NCI-H1048 (cell line): ENCODE results near the gene TUBGCP6.

Source experiments
- DNase-seq: peaks from one replicate; lab custom pipeline; 2025; lab: John Stamatoyannopoulos, UW

Gene TUBGCP6

DNA sequence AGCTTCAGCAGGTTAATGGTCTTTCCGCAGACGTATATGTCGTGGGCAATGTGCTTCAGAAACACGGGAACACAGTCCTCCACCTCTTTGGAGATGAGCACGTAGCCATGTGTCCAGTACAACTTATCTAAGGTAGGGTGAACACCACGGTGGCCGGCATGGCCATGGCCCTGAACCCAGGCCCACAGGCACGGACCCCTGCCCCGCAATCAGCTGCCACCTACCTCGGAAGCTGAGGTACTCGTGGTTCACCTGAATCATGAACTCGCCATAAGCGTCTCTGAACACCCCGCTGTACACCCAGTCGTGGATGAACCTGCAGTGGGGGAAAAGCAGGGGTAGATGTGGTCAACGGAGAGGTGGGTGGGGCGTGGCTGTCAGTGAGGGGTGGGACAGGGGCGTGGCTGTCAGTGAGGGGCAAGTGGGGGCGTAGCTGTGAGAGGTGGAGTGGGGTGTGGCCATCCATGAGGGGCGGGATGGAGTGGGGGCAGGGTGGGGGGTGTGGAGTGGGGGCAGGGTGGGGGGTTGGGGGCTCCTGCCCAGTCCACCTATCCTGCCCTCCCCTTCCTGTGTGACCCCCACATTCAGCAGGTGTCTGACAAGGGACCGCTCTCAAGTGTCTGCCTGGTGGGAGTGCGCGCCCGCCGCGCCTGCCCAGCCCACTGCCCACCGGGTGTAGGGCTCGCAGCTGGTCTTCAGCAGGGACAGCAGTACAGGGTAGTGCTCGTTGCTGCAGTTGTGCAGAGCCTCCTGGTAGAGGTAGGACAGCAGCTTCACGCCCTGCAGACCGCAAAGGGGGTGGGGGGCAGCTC lies 18.6 kb downstream of the TUBGCP6 start:
- no peak for DNase-seq

GRCh38 chr22:50225200-50225969 lies 19.4 kb downstream of the TUBGCP6 start:
- no peak for DNase-seq

GRCh38 chr22:50224071-50224470 lies 20.8 kb downstream of the TUBGCP6 start:
- DNase-seq, result no peak

DNA sequence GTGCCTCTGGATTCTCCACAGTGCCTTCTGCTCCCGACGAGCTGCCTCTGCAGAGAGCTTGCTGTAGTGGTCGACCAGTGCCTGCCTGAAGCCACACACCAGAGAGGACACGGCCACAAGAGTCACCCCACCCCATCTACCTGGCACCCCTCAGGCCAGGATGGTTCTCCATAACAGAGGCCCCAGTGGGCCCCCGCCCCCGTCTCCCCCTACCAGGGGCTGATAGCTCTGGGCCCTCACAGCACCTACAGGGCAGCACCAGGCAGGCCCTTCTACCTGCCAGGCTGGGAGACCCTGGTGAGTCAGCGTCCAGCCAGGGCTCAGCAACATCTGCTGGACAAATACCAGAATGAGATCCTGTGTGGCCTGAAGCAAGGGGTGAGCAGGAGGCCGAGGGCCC lies 22.3 kb downstream of the TUBGCP6 start:
- DNase-seq, result no peak

DNA sequence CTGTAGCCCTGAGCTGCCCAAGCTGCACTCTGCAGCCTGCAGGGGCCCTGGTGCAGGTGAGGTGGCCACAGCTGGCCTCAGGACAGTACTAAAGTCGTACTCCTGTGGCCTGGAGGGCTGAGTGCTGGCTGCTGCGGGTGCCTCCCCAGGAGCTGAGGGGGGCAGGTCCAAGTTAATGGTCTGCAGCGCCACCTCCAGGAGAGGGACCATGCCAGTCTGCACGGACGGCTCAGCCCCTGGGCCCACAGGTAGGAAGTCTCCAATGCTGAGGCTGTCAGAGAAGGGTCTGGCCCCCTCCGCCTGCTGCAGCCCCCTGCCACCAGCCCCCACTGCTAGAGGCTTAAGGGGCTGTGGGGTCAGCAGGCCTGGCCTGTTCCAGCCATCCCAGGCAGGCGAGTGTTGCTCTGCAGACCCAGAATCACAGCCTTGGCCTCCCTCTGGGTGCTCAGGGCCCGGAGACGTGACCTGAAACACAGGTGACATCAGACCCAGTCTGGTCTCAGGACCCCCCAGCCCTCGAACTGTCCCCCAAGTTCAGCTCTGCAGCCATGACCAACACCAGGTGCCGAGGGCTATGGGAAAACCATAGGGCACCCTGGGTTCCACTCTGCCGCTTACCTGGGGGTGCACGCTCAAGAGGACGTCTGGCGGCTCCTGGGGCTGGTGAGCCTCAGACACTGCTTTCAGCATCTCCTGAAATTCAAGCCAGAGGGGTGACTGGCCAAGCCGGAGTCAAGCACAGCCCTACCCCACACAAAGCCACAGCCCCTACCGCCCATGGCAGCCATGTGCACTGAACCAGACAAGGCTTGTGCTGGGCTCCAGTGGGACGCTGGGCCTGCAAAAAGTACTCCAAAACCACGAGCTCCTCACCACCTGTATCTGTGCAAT lies 23.2 kb downstream of the TUBGCP6 start:
- DNase-seq, result no peak

DNA sequence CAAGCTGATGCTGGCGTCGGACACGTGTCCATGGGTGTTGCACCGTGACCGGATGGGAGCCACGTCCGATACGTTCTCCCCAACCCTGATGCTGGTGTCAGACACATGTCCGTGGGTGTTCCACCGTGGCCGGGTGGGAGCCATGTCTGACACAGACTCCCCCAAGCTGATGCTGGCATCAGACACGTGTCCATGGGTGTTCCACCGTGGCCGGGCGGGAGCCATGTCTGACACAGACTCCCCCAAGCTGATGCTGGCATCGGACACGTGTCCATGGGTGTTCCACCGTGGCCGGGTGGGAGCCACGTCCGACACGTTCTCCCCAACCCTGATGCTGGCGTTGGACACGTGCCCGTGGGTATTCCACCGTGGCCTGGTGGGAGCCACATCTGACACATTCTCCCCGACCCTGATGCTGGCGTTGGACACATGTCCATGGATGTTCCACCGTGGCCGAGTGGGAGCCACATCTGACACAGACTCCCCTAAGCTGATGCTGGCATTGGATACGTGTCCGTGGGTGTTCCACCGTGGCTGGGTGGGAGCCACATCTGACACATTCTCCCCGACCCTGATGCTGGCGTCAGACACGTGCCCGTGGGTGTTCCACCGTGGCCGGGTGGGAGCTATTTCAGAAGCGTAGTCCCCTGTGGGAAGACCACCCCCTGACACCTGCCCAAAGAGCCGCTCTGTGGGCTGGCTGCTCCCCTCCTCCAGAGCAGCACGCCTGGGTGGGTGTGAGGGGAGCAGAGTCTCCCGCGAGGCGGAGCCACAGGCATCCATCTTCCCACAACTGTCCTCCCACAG lies 24.0 kb downstream of the TUBGCP6 start:
- DNase-seq, result no peak

- no peak for DNase-seq
Observed at GRCh38 chr22:50219800-50220602, 24.8 kb downstream of the TUBGCP6 start.

GRCh38 chr22:50218996-50219727 lies 25.7 kb downstream of the TUBGCP6 start:
- peak; percentile 74 for DNase-seq

GRCh38 chr22:50218153-50218995 lies 26.4 kb downstream of the TUBGCP6 start:
- no peak for DNase-seq

GRCh38 chr22:50217543-50218152 lies 27.2 kb downstream of the TUBGCP6 start:
- no peak for DNase-seq

DNA sequence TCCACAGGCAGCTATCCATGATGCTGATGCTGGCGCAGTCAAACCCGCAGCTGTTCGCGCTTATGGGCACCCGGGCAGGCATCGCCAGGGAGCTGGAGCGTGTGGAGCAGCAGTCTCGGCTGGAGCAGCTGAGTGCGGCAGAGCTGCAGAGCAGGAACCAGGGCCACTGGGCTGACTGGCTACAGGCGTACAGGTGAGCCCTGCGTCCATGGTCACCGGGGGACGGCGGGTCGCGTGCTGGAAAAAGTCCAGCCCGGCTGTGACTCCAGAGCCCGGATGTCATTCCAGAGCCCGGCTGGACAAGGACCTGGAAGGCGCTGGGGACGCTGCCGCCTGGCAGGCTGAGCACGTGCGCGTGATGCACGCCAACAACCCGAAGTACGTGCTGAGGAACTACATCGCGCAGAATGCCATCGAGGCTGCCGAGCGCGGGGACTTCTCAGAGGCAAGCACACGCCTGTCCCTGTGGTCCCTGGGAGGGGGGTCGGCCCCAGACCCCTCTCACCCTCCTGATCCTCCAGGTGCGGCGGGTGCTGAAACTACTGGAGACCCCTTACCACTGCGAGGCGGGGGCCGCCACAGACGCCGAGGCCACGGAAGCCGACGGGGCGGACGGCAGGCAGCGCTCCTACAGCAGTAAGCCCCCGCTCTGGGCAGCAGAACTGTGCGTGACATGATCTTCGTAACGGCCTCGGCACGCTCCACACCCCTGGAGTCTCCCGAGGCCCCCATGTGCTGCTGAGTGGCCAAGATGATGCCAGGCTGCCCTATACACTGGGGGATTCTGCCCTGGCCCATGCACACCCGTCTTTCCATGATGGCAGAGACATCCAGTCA lies 27.9 kb downstream of the TUBGCP6 start:
- no peak for DNase-seq

- no peak for DNase-seq
Observed at GRCh38 chr22:50216055-50216683, 28.7 kb downstream of the TUBGCP6 start.

DNA sequence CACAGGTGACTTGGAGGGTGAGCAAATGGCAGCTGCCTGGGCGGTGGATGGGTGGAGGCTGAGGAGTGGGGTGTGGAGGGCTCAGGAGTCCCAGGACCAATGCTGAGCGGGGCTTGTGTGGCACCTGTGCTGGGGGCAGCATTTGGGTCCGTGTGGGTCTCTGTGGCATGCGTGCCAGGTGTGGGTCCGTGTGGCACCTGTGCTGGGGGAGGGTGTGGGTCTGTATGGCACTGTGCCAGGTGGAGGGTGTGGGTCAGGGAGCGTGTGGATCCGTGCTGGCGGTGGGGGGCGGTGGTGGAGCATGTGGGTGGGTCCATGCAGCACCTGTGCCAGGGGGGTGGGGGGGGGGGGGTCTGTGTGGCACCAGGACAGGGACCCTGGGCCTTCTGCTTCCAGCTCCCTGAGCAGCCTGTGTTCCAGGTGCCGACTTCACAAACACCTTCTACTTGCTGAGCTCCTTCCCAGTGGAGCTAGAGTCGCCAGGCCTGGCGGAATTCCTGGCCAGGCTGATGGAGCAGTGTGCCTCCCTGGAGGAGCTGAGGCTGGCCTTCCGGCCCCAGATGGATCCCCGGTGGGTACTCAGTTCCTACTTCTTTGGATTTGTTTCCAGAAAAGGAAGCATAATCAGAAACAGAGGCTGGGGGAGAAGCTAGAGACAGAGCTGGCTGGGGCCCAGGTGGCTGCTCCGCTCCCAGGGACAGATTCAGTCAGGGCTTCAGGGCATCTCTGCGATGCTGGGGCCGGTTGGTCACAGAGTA lies 29.3 kb downstream of the TUBGCP6 start:
- DNase-seq, result no peak

DNA sequence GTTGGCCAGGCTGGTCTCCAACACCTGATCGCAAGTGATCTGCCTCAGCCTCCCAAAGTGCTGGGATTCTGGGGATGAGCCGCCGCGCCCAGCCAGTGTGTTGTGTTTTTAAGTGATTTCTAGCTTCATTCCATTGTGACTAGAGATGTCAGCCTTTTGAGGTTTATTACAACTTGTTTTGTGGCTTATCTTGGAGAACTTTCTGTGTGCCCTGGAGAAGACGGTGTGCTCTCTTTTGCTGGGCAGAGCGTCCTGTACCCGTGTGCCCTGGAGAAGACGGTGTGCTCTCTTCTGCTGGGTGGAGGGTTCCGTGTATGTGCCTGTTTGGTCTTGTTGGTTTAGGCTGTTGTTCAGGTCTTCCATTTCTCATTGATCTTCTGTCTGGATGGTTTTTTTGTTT lies 31.6 kb downstream of the TUBGCP6 start:
- no peak for DNase-seq

- DNase-seq, result no peak
Observed at GRCh38 chr22:50211147-50211546, 33.7 kb downstream of the TUBGCP6 start.

DNA sequence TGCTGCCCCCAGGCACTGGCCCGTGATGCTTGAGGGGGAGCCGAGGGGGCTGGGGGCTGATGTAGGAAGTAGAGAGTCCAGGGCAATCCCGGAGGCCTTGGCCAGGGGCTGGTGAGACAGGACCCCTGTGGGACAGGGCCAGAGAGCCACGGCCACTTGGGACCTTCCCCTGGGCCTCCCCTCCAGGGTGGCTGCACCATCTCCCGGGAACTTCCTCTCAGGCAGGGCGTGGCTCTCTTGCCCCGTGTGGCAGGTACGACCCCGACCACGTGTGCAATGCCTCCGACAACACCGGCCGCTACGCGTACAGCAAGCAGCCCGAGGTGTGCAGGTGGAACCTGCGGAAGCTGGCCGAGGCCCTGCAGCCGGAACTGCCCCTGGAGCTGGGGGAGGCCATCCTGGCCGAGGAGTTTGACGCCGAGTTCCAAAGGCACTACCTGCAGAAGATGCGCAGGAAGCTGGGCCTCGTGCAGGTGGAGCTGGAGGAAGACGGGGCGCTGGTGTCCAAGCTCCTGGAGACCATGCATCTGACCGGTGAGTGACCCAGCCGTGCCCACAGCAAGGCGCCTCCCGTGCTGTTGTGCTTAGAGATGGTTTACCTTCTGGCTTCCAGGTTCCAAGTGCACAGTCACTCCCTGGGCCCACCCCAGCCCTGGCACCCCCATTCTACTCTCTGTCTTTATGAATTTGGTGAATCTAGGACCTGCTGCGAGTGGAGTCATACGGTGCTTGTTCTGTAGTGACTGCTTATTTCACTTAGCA lies 34.3 kb downstream of the TUBGCP6 start:
- no peak for DNase-seq
